ENCODE measurements around the gene PMVK.

DNA sequence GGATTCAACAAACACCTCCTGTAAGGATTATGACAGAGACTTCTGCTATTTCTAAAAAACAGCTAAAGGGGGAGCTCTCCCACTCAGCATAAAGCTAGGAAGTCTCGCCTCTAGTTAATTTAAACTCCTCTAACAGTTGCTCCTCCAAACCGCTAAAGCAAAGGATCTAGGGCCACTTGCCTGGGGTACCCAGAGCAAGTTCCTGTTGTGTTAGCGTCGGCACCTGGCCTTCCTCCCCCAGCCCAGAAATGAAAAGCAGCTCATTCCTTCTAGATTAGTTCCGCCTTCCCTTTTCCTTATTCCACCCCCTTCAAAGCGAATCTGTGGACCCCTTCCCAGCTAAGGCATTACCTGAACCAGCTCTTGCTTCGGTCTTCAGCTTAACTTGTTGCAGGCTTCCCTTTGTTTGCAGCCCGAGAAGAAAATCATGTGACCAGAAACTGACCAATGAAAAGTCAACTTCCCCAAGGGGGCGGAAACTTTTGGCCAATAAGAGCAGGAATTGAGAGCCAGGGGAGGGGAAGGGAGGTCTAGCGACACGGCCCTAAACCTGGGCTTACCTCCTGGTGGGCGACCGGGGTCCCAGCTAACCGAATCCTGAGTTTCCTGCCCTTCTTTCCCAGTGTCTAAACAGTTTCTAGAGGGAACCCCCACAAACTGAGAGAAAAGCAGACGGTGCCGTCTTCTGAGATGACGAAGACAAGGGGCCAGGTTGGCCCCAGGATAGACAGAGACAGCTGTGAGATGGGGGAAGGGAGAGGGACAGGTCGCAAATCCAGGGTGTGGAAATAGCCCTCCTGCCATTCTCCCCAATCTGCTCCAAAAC, 19.4 kb upstream of the PMVK start, which contains the start of gene PBXIP1:
- TF ChIP-seq, protein P1, sequence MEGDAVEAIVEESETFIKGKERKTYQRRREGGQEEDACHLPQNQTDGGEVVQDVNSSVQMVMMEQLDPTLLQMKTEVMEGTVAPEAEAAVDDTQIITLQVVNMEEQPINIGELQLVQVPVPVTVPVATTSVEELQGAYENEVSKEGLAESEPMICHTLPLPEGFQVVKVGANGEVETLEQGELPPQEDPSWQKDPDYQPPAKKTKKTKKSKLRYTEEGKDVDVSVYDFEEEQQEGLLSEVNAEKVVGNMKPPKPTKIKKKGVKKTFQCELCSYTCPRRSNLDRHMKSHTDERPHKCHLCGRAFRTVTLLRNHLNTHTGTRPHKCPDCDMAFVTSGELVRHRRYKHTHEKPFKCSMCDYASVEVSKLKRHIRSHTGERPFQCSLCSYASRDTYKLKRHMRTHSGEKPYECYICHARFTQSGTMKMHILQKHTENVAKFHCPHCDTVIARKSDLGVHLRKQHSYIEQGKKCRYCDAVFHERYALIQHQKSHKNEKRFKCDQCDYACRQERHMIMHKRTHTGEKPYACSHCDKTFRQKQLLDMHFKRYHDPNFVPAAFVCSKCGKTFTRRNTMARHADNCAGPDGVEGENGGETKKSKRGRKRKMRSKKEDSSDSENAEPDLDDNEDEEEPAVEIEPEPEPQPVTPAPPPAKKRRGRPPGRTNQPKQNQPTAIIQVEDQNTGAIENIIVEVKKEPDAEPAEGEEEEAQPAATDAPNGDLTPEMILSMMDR (IDR thresholded peaks at IDR 0.05; ENCODE audit: poor library complexity) = peak; percentile 49
- no peak for TF ChIP-seq EZH2 (IDR thresholded peaks at IDR 0.05; ENCODE audit: borderline replicate concordance)
